Heart right ventricle (tissue), 16 donors: ENCODE measurements around the gene CPD. TPM values are rescaled to one million over a fixed set of nuclear protein-coding genes. Genes with fewer than 3 reads are reported as not detected.
"Not testable (repeated sequence)": the region's sequence is repeated elsewhere in the genome, so short reads cannot be mapped to it uniquely, and the experiment has no call there.

Source experiments
- ATAC-seq, 8 donors: fragments of 200-7000 bp; cut with Tn5 transposase; one replicate each; pipeline ENCODE4 v1.9.1; 2020; ENCODE audit warnings: mild to moderate bottlenecking in 8 of 8, moderate library complexity in 8 of 8, moderate number of reproducible peaks in 1 of 8
- DNase-seq, 2 donors: peaks; one replicate each; pipeline ENCODE4 v3.0.0-alpha.2; 2020
- H3K27ac ChIP-seq, 10 donors: fragments of 200-600 bp; sonication (generic) in 2 of 10; one replicate each; pipeline versions ENCODE4 v1.5.0 to v1.8.0; 2020 to 2022; ENCODE audit warnings: mild to moderate bottlenecking in 3 of 10
- H3K27me3 ChIP-seq, 7 donors: fragments of 200-600 bp; one replicate each; pipeline ENCODE4 v1.8.0; 2021 to 2022; ENCODE audit warnings: mild to moderate bottlenecking in 2 of 7
- H3K36me3 ChIP-seq, 9 donors: fragments of 200-600 bp; sonication (generic) in 1 of 9; one replicate each; pipeline versions ENCODE4 v1.5.0 to v1.8.0; 2020 to 2022; ENCODE audit warnings: mild to moderate bottlenecking in 2 of 9
- H3K4me1 ChIP-seq, 9 donors: fragments of 200-600 bp; sonication (generic) in 1 of 9; one replicate each; pipeline versions ENCODE4 v1.5.0 to v1.8.0; 2020 to 2022; ENCODE audit warnings: mild to moderate bottlenecking in 4 of 9
- H3K4me3 ChIP-seq, 10 donors: fragments of 200-600 bp; sonication (generic) in 2 of 10; one replicate each; pipeline versions ENCODE4 v1.5.0 to v1.8.0; 2020 to 2022; ENCODE audit warnings: mild to moderate bottlenecking in 7 of 10, moderate library complexity in 2 of 10
- H3K9me3 ChIP-seq, 11 donors: fragments of 200-600 bp in 10 of 11; sonication (generic) in 2 of 11; one replicate each; pipeline versions ENCODE4 v1.5.0 to v1.8.0; 2013 to 2022; ENCODE audit warnings: mild to moderate bottlenecking in 2 of 11, control low read depth in 1 of 11, moderate library complexity in 1 of 11
- WGBS, 2 donors: extraction: QIAGEN DNeasy Blood & Tissue Kit; methylation state at CpG; one replicate each; pipeline ENCODE4 v1.1.7; 2013; ENCODE audit warnings: inconsistent platforms in 1 of 2; 5-methylcytosine and 5-hydroxymethylcytosine counted together
- intact Hi-C, 10 donors: fragments of 100-400 bp; cut with DNase I; formaldehyde crosslinking; loops; one replicate each; pipeline versions ENCODE4 v1.11.1 to v1.14.2; 2022
- polyA plus RNA-seq, 2 donors: library from polyadenylated mRNA; stranded (reverse); fragments of 200-250 nt; gene quantifications; one replicate each; pipeline ENCODE4 v1.2.3, GENCODE V29; 2013
- total RNA-seq, 10 donors: library from RNA; stranded (reverse); fragmentation: NEBNext Ultra II Directional in 3 of 10; extraction: Animal tissue kit (Norgen Biotek cat#: 25700) in 3 of 10; gene quantifications; one replicate each; pipeline versions ENCODE4 v1.2.1 to v1.2.4, GENCODE V29; 2021 to 2023
- TF ChIP-seq, protein P1 (sequence below), 9 donors: fragments of 200-600 bp; sonication (generic) in 2 of 9; IDR thresholded peaks; one replicate each; pipeline versions ENCODE4 v1.5.0 to v1.8.0; 2021 to 2022; ENCODE audit warnings: antibody characterized with exemption in 9 of 9, mild to moderate bottlenecking in 5 of 9, moderate library complexity in 1 of 9
- donor health status: Arrhythmogenic right ventricular cardiomyopathy.
- donor health status: ischemic (EF 13 %, LVEDD 7.1; RV severe dilation, severe dysfunction).
- donor health status: healthy with polysubstance abuse.
- donor health status: DM: no; HTN: yes; CAD: no.
- donor health status: DM: no; HTN: no; CAD: no.
- donor health status: ischemic (EF 25% LVEDD 6.9; RV normal size, moderate dysfunction).
- donor health status: ischemic (EF 25% LVEDD 5.7; RV mildly dilated, moderate dysfunction).
- donor health status: healthy.
- donor health status: DM: yes; HTN: yes; CAD: no.
- donor health status: Ischemic cardiomyopathy.
- donor health status: ischemic (EF 35%, LVEDD 5.7; RV mildly dilated, moderate dysfunction).
- donor health status: nonischemic (EF 11% LVEDD 7.7; RV severe dilation, severe dysfunction).
- donor health status: DM: yes; HTN: yes; CAD: no.
- donor health status: PGD.
- donor health status: ischemic (EF 29% LVEDD 5.4; RV normal size, mild dysfunction).
- donor health status: nonischemic (EF 23%, LVEDD 6.1; RV moderate dilation, normal function).

CPD gene
- total and polyA plus RNA-seq, 12 donors, result 4.2 to 44.0 (median 22.6) TPM

DNA sequence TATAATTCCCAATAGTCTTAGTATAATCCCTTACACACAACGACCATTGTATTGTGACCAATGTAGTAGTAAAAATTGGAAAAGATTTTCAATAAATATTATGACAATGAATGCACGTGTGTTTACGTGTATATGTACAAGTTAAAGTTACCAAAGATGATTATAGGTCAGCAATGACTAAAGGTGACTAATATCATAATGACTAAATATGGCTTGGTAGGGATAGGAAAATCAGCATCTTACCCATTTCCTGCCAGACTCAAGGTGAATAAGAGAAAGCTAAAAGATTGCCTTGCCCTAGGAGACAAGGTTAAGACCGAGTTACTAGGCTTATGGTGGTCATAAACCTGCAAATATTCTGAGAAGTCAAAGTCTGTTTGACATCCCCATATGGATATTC, 34.4 kb downstream of the CPD start:
- DNase-seq (no peak), ATAC-seq (no peak)
- Histone ChIP-seq H3K27me3 (no peaks in the 10 kb centered on the region), H3K9me3 (no peaks in the 10 kb centered on the region), H3K4me1 (peaks cover 0 to 7% (median 0%) of the 10 kb centered on the region in 9 donors), H3K4me3 (no peak overlapping the region), H3K27ac (no peak overlapping the region), H3K36me3 (peaks cover 0 to 4% (median 0%) of the 10 kb centered on the region in 9 donors)
- intact Hi-C loops, result no loop called here
- TF ChIP-seq, protein P1, sequence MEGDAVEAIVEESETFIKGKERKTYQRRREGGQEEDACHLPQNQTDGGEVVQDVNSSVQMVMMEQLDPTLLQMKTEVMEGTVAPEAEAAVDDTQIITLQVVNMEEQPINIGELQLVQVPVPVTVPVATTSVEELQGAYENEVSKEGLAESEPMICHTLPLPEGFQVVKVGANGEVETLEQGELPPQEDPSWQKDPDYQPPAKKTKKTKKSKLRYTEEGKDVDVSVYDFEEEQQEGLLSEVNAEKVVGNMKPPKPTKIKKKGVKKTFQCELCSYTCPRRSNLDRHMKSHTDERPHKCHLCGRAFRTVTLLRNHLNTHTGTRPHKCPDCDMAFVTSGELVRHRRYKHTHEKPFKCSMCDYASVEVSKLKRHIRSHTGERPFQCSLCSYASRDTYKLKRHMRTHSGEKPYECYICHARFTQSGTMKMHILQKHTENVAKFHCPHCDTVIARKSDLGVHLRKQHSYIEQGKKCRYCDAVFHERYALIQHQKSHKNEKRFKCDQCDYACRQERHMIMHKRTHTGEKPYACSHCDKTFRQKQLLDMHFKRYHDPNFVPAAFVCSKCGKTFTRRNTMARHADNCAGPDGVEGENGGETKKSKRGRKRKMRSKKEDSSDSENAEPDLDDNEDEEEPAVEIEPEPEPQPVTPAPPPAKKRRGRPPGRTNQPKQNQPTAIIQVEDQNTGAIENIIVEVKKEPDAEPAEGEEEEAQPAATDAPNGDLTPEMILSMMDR (IDR thresholded peaks at IDR 0.05), result no peak
- WGBS, 2 donors, result 96 to 97% methylated on average over 4 of the region's 4 CpGs

DNA sequence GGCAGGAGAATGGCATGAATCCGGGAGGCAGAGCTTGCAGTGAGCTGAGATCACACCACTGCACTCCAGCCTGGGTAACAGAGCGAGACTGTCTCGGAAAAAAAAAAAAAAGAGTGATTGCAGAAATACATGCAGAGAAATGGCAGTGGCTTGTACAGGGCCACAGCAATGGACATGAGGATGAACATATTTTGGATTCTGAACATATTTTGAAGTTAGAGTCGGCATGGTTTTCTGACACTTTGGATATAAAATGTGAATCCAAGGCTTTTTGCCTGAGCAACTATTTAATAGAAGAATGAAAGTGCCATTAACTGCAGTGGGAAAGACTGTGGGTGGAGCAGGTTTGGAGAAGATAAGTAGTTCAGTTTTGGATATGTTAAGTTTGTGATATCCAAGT, 35.8 kb downstream of the CPD start:
- intact Hi-C loops, result no loop called here
- Histone ChIP-seq H3K27ac (no peak overlapping the region), H3K36me3 (peaks cover 0 to 4% (median 0%) of the 10 kb centered on the region in 9 donors), H3K4me3 (no peak overlapping the region), H3K9me3 (no peaks in the 10 kb centered on the region), H3K27me3 (no peaks in the 10 kb centered on the region), H3K4me1 (no peaks in the 10 kb centered on the region)
- no peak for ATAC-seq
- no peak for DNase-seq
- 92 to 95% methylated on average over 4 of the region's 4 CpGs for WGBS, 2 donors
- TF ChIP-seq, protein P1 (IDR thresholded peaks at IDR 0.05), result no peak

DNA sequence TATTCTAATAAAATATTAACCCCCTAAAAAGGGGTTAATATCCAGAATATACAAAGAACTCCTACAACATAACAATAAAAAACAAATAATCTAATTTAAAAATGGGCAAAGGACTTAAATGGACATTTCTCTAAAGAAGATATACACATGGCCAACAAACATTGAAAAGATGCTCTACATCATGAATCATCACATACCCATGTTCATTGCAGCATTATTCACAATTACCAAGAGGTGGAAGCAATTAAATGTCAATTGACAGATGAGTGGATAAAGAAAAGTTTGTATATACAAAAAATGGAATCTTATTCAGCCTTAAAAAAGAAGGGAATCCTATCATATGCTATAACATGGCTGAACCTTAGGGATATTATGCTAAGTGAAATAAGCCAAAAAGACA, 36.8 kb downstream of the CPD start:
- Histone ChIP-seq H3K4me3 (no peak overlapping the region), H3K4me1 (no peaks in the 10 kb centered on the region), H3K27me3 (no peaks in the 10 kb centered on the region), H3K27ac (no peak overlapping the region), H3K36me3 (peaks cover 0 to 8% (median 0%) of the 10 kb centered on the region in 9 donors), H3K9me3 (no peaks in the 10 kb centered on the region)
- ATAC-seq, result no peak
- intact Hi-C loops, result no loop called here
- DNase-seq, result no peak
- TF ChIP-seq, protein P1 (IDR thresholded peaks at IDR 0.05), result no peak

DNA sequence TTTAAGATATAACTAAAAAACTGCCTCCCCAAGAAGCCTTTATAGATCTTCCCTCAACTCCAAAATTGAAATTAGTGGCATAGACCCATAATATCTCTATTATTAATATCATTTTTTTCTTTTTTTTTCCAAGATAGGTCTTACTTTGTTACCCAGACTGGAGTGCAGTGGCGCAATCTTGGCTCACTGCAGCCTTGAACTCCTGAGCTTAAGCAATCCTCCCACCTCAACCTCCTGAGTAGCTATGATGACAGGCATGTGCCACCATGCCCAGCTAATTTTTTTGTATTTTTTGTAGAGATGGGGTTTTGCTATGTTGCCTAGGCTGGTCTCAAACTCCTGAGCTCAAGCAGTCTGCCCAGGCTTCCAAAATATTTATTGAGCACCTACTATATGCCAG, 39.3 kb downstream of the CPD start:
- H3K4me1 ChIP-seq, DNase-seq, H3K4me3 ChIP-seq, H3K9me3 ChIP-seq, H3K27me3 ChIP-seq, ATAC-seq, intact Hi-C loops, H3K27ac ChIP-seq: not testable (repeated sequence)
- peaks cover 0 to 34% (median 15%) of the 10 kb centered on the region in 9 donors for H3K36me3 ChIP-seq
- 96 to 100% methylated on average over 1 of the region's 1 CpG for WGBS, 2 donors

DNA sequence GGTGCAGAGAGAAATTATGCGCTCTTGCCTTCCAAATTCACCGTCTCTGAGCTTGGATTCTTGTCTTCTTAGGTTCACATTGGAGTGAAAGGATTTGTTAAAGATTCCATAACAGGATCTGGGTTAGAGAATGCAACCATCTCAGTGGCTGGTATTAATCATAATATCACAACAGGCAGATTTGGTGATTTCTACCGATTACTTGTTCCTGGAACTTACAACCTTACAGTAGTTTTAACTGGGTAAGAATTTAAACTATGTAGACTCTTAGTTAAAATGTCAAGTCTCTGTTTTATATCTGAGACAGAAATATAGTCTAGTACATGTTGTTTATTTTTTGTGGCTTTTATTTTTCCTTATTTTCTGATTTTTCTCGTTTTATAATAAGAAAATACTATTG, 42.9 kb downstream of the CPD start:
- DNase-seq (no peak), ATAC-seq (no peak)
- 84 to 88% methylated on average over 4 of the region's 4 CpGs for WGBS, 2 donors
- peaks cover 0 to 67% (median 20%) of the 10 kb centered on the region in 9 donors for H3K36me3 ChIP-seq
- no peaks in the 10 kb centered on the region for H3K9me3 ChIP-seq
- no peak overlapping the region for H3K4me3 ChIP-seq
- intact Hi-C loops, result no loop called here
- no peaks in the 10 kb centered on the region for H3K27me3 ChIP-seq
- TF ChIP-seq, protein P1 (IDR thresholded peaks at IDR 0.05), result no peak
- no peak overlapping the region for H3K27ac ChIP-seq
- H3K4me1 ChIP-seq, result no peaks in the 10 kb centered on the region
